ENCODE data around the gene EMX2. TPM values are rescaled to one million over a fixed set of nuclear protein-coding genes. Genes with fewer than 3 reads are reported as not detected.

The EMX2 gene
- total RNA-seq, 1 experiment from 2014 or later: 4.7 TPM

- H3K27ac Mint-ChIP-seq (ENCODE audit: unreplicated experiment): no peak overlapping the region
- no peaks in the 10 kb centered on the region for H3K27me3 Mint-ChIP-seq (ENCODE audit: insufficient read depth, unreplicated experiment)
- Histone ChIP-seq H3K9me3 (peaks cover 11% of the 10 kb centered on the region), H3K36me3 (ENCODE audit: control insufficient read depth, insufficient read depth, low read length) (no peaks in the 10 kb centered on the region), H3K27me3 (replicated peaks; ENCODE audit: control insufficient read depth, insufficient read depth, low read length) (no peaks in the 10 kb centered on the region), H3K4me1 (peaks cover under 1% of the 10 kb centered on the region; the same call in 1 of the 2 replicates), H3K4me3 (ENCODE audit: low read depth, low read length) (no peak overlapping the region)
- no TSS peak for BruUV-seq (replicated peaks)
- POLR2A ChIA-PET: no interaction called here
- H3K36me3 Mint-ChIP-seq (ENCODE audit: insufficient read depth, unreplicated experiment): no peaks in the 10 kb centered on the region
- H3K9me3 Mint-ChIP-seq (ENCODE audit: unreplicated experiment): peaks cover 18% of the 10 kb centered on the region
- no peak for TF ChIP-seq CTCF (IDR thresholded peaks at IDR 0.05; ENCODE audit: insufficient read depth in 1 of 2, low read depth in 1 of 2, low read length in 1 of 2, severe bottlenecking in 1 of 2, unreplicated experiment in 1 of 2)
- intact Hi-C loops (cut with micrococcal nuclease; ENCODE audit: unreplicated experiment): no loop called here
- no peak for DNase-seq
- H3K4me1 Mint-ChIP-seq (ENCODE audit: low read depth, unreplicated experiment): peaks cover 7% of the 10 kb centered on the region
- H3K4me3 Mint-ChIP-seq (ENCODE audit: unreplicated experiment): no peak overlapping the region
- CTCF ChIA-PET: no interaction called here
These were observed 47.7 kb downstream of the EMX2 start for GRCh38 chr10:117590101-117590875.

- Histone ChIP-seq H3K27me3 (replicated peaks; ENCODE audit: control insufficient read depth, insufficient read depth, low read length) (no peaks in the 10 kb centered on the region), H3K36me3 (ENCODE audit: control insufficient read depth, insufficient read depth, low read length) (no peaks in the 10 kb centered on the region), H3K9me3 (peaks cover 11% of the 10 kb centered on the region), H3K4me1 (peaks cover 8% of the 10 kb centered on the region), H3K4me3 (ENCODE audit: low read depth, low read length) (no peak overlapping the region)
- H3K4me3 Mint-ChIP-seq (ENCODE audit: unreplicated experiment): no peak overlapping the region
- H3K27me3 Mint-ChIP-seq (ENCODE audit: insufficient read depth, unreplicated experiment): no peaks in the 10 kb centered on the region
- intact Hi-C loops (cut with micrococcal nuclease; ENCODE audit: unreplicated experiment): no loop called here
- no peak for TF ChIP-seq CTCF (IDR thresholded peaks at IDR 0.05; ENCODE audit: insufficient read depth in 1 of 2, low read depth in 1 of 2, low read length in 1 of 2, severe bottlenecking in 1 of 2, unreplicated experiment in 1 of 2)
- POLR2A ChIA-PET: no interaction called here
- H3K9me3 Mint-ChIP-seq (ENCODE audit: unreplicated experiment): peaks cover 12% of the 10 kb centered on the region
- no peaks in the 10 kb centered on the region for H3K36me3 Mint-ChIP-seq (ENCODE audit: insufficient read depth, unreplicated experiment)
- DNase-seq: no peak
- CTCF ChIA-PET: no interaction called here
- H3K4me1 Mint-ChIP-seq (ENCODE audit: low read depth, unreplicated experiment): peaks cover 7% of the 10 kb centered on the region
- BruUV-seq (replicated peaks): no TSS peak
- H3K27ac Mint-ChIP-seq (ENCODE audit: unreplicated experiment): no peak overlapping the region
These were observed 48.5 kb downstream of the EMX2 start for GRCh38 chr10:117591043-117591442.

GRCh38 chr10:117594722-117595121, 52.2 kb downstream of the EMX2 start:
- ChIA-PET CTCF (no interaction called here), POLR2A (no interaction called here)
- H3K4me1 ChIP-seq: peaks cover 31% of the 10 kb centered on the region
- H3K36me3 Mint-ChIP-seq (ENCODE audit: insufficient read depth, unreplicated experiment): no peaks in the 10 kb centered on the region
- H3K36me3 ChIP-seq (ENCODE audit: control insufficient read depth, insufficient read depth, low read length): no peaks in the 10 kb centered on the region
- no peaks in the 10 kb centered on the region for H3K27me3 ChIP-seq (replicated peaks; ENCODE audit: control insufficient read depth, insufficient read depth, low read length)
- H3K27me3 Mint-ChIP-seq (ENCODE audit: insufficient read depth, unreplicated experiment): no peaks in the 10 kb centered on the region
- no peak overlapping the region for H3K4me3 ChIP-seq (ENCODE audit: low read depth, low read length)
- H3K9me3 Mint-ChIP-seq (ENCODE audit: unreplicated experiment): no peaks in the 10 kb centered on the region
- peaks cover 7% of the 10 kb centered on the region for H3K4me1 Mint-ChIP-seq (ENCODE audit: low read depth, unreplicated experiment)
- no peak overlapping the region for H3K4me3 Mint-ChIP-seq (ENCODE audit: unreplicated experiment)
- no peak overlapping the region for H3K27ac Mint-ChIP-seq (ENCODE audit: unreplicated experiment)
- peaks cover 11% of the 10 kb centered on the region for H3K9me3 ChIP-seq
- DNase-seq: no peak
- no peak for TF ChIP-seq CTCF (IDR thresholded peaks at IDR 0.05; ENCODE audit: insufficient read depth in 1 of 2, low read depth in 1 of 2, low read length in 1 of 2, severe bottlenecking in 1 of 2, unreplicated experiment in 1 of 2)
- intact Hi-C loops (cut with micrococcal nuclease; ENCODE audit: unreplicated experiment): loop anchor here (1.0 kb wide), 1 partner anchor 36 kb away; no protein-coding TSS in a partner anchor
- no TSS peak for BruUV-seq (replicated peaks)
